Loucy (cell line): ENCODE measurements around the gene WNK2.

Experiments
- H2AFZ ChIP-seq: fragments of 200-600 bp; sonication (generic); 2 replicates; pipeline ENCODE4 v1.6.0; 2016; ENCODE audit warnings: antibody characterized with exemption, mild to moderate bottlenecking, low read length, moderate library complexity
- H3F3A ChIP-seq: fragments of 200-600 bp; 2 replicates; pipeline ENCODE4 v1.6.0; 2016; ENCODE audit warnings: antibody characterized with exemption, low read depth, mild to moderate bottlenecking
- H3K27me3 ChIP-seq: fragments of 200-600 bp; sonication (generic); 2 replicates; pipeline ENCODE4 v1.6.1; 2014; ENCODE audit warnings: low read length, mild to moderate bottlenecking; ENCODE audit not compliant: insufficient read depth, poor library complexity, severe bottlenecking
- H3K36me3 ChIP-seq: fragments of 200-600 bp; sonication (generic); 2 replicates; pipeline ENCODE4 v1.6.1; 2016; ENCODE audit warnings: low read length; ENCODE audit not compliant: insufficient read depth
- H3K4me1 ChIP-seq: fragments of 200-600 bp; sonication (generic); 2 replicates; pipeline ENCODE4 v1.5.1; 2014; ENCODE audit warnings: low read length, mild to moderate bottlenecking; ENCODE audit not compliant: insufficient read depth, poor library complexity, severe bottlenecking
- H3K4me2 ChIP-seq: fragments of 200-600 bp; sonication (generic); 2 replicates; pipeline ENCODE4 v1.6.0; 2014; ENCODE audit warnings: antibody characterized with exemption, low read length, low read depth, mild to moderate bottlenecking; ENCODE audit not compliant: poor library complexity, severe bottlenecking
- H3K4me3 ChIP-seq: fragments of 200-600 bp; sonication (generic); 2 replicates; pipeline ENCODE4 v1.5.1; 2014; ENCODE audit warnings: low read length, mild to moderate bottlenecking, mixed read lengths; ENCODE audit not compliant: poor library complexity, severe bottlenecking
- H3K79me2 ChIP-seq: fragments of 200-600 bp; sonication (generic); 2 replicates; pipeline ENCODE4 v1.6.1; 2014; ENCODE audit warnings: low read length; ENCODE audit not compliant: insufficient read depth
- H3K9ac ChIP-seq: fragments of 200-600 bp; sonication (generic); 2 replicates; pipeline ENCODE4 v1.6.0; 2014; ENCODE audit warnings: mild to moderate bottlenecking, low read depth, low read length, moderate library complexity; ENCODE audit not compliant: poor library complexity, severe bottlenecking
- H3K9me2 ChIP-seq: fragments of 200-600 bp; sonication (generic); replicated peaks from 2 replicates; pipeline ENCODE4 v1.6.1; 2016; ENCODE audit warnings: low read depth, low read length, mixed read lengths
- H3K9me3 ChIP-seq: fragments of 200-600 bp; sonication (generic); 2 replicates; pipeline ENCODE4 v1.6.1; 2014; ENCODE audit warnings: mild to moderate bottlenecking, antibody characterized with exemption, low read length, low read depth; ENCODE audit not compliant: insufficient read depth
- H4K20me1 ChIP-seq: fragments of 200-600 bp; sonication (generic); 2 replicates; pipeline ENCODE4 v1.6.0; 2014; ENCODE audit warnings: antibody characterized with exemption, low read length, mild to moderate bottlenecking; ENCODE audit not compliant: insufficient read depth, poor library complexity, severe bottlenecking
- CTCF ChIP-seq: fragments of 200-600 bp; sonication (generic); conservative IDR thresholded peaks from 2 replicates; pipeline ENCODE4 v1.5.1; 2014; ENCODE audit warnings: mild to moderate bottlenecking, antibody characterized with exemption, low read length
- EZH2phosphoT487 ChIP-seq: fragments of 200-600 bp; IDR thresholded peaks from 2 replicates; pipeline ENCODE4 v1.6.1; 2018; ENCODE audit warnings: antibody characterized with exemption, mild to moderate bottlenecking, moderate library complexity, borderline replicate concordance

WNK2 gene

GRCh38 chr9:93267681-93268505 is 84.0 kb downstream of the WNK2 start:
- no peaks in the 10 kb centered on the region for H3K36me3 ChIP-seq
- no peaks in the 10 kb centered on the region for H3F3A ChIP-seq
- H4K20me1 ChIP-seq: no peaks in the 10 kb centered on the region
- H2AFZ ChIP-seq: no peak overlapping the region
- H3K9me2 ChIP-seq: no peaks in the 10 kb centered on the region
- no peak overlapping the region for H3K4me2 ChIP-seq
- no peak overlapping the region for H3K4me3 ChIP-seq
- H3K79me2 ChIP-seq: no peaks in the 10 kb centered on the region
- H3K9ac ChIP-seq: no peak overlapping the region
- TF ChIP-seq CTCF (no peak), EZH2phosphoT487 (no peak)
- H3K4me1 ChIP-seq: no peaks in the 10 kb centered on the region
- no peaks in the 10 kb centered on the region for H3K27me3 ChIP-seq
- H3K9me3 ChIP-seq: no peaks in the 10 kb centered on the region

GRCh38 chr9:93268551-93269314 is 84.8 kb downstream of the WNK2 start:
- Histone ChIP-seq H3K4me1 (no peaks in the 10 kb centered on the region), H3K36me3 (no peaks in the 10 kb centered on the region), H3K79me2 (no peaks in the 10 kb centered on the region), H3K9me2 (no peaks in the 10 kb centered on the region), H3K4me2 (no peak overlapping the region), H3K9me3 (no peaks in the 10 kb centered on the region), H4K20me1 (no peaks in the 10 kb centered on the region), H3K9ac (no peak overlapping the region), H3F3A (no peaks in the 10 kb centered on the region), H2AFZ (no peak overlapping the region), H3K4me3 (no peak overlapping the region), H3K27me3 (no peaks in the 10 kb centered on the region)
- no peak for TF ChIP-seq EZH2phosphoT487
- no peak for TF ChIP-seq CTCF

GRCh38 chr9:93270976-93271375 is 87.0 kb downstream of the WNK2 start:
- Histone ChIP-seq H4K20me1 (no peaks in the 10 kb centered on the region), H3K9me3 (no peaks in the 10 kb centered on the region), H3K4me2 (no peak overlapping the region), H3K27me3 (no peaks in the 10 kb centered on the region), H3K9me2 (no peaks in the 10 kb centered on the region), H3K4me1 (no peaks in the 10 kb centered on the region), H3K79me2 (no peaks in the 10 kb centered on the region), H3K9ac (no peak overlapping the region), H3F3A (no peaks in the 10 kb centered on the region), H3K36me3 (no peaks in the 10 kb centered on the region), H2AFZ (no peak overlapping the region), H3K4me3 (no peak overlapping the region)
- no peak for TF ChIP-seq EZH2phosphoT487
- no peak for TF ChIP-seq CTCF
